NOMO-1 treated with DMSO at 0.1 percent for 48 hours (cell line): ENCODE results near the gene ADAM20.
"Not testable (repeated sequence)": the region's sequence is repeated elsewhere in the genome, so short reads cannot be mapped to it uniquely, and the experiment has no call there.

Source experiments
- DNase-seq: peaks from one replicate; lab custom pipeline; 2025; ENCODE audit not compliant: unreplicated experiment; lab: John Stamatoyannopoulos, UW

The ADAM20 gene

GRCh38 chr14:70534904-70535303 is at the start of gene ADAM20:
TSS of gene ADAM20 (minus strand) at chr14:70535004. CDS start at chr14:70524757, 10,247 bp downstream.
- DNase-seq, result no peak

DNA sequence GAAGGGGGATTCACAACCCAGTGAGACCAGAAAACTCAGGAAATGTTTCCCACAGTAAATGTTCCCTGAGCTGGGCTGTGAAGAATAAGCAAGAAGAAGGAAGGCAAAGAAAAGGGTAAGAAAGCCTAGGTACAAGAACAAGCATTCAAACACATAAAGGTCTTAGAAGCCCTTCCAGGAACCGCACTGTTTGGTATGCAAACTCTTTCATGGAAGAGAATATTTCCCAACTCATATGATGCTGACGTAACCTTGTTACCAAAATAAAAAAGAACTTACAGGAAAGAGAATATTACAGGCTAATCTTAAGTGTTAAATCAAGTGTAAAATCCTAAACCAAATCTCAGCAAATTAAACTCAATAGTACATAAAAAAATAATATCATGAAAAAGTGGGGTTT is 42.1 kb upstream of the ADAM20 start:
- DNase-seq, result no peak

DNA sequence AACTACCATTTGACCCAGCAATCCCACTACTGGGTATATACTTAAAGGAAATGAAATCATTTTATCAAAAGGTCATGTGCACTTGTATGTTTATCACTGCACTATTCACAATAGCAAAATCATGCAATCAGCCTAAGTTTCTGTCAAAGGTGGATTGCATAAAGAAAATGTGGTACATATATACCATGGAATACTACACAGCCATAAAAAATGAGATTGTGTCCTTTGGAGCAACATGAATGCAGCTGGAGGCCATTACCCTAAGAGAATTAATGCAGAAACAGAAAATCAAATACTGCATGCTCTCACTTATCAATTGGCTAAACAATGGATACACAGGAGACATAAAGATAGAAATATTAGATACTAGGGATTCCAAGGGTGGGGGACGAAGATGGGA is 38.2 kb upstream of the ADAM20 start:
- no peak for DNase-seq

DNA sequence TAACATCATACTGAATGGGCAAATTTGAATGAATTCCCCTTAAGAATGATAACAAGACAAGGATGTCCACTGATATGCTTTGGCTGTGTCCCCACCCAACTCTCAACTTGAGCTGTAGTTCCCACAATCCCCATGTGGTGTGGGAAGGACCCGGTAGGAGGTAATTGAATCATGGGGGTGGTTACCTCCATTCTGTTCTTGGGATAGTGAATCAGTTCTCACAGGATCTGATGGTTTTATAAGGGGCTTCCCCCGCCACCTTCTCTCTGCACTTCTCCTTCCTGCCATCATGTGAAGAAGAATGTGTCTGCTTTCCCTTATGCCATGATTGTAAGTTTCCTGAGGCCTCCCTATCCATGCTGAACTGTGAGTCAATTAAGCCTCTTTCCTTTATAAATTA is 36.3 kb upstream of the ADAM20 start:
- no peak for DNase-seq

GRCh38 chr14:70567791-70568190 is 33.0 kb upstream of the ADAM20 start:
- peak; percentile 30 for DNase-seq

DNA sequence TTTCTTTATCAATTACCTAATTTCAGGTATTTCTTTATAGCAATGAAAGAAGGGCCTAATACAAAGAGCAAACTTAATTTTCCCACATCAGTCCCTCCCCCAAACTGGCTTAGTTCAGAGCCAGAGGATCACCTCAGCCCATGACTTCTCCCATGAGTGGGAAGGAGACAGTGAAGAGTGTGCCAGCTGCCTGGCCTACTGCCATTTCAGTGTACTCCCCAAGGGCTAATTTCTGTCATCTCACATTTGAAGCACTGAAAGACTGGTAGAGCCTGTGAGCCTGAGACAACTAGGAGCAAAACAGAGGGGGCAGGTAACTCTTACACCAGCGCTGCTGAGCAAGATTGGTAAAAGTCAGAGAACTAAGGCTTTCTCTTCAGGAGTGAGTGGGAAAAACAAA is 29.1 kb upstream of the ADAM20 start:
- DNase-seq, result no peak

DNA sequence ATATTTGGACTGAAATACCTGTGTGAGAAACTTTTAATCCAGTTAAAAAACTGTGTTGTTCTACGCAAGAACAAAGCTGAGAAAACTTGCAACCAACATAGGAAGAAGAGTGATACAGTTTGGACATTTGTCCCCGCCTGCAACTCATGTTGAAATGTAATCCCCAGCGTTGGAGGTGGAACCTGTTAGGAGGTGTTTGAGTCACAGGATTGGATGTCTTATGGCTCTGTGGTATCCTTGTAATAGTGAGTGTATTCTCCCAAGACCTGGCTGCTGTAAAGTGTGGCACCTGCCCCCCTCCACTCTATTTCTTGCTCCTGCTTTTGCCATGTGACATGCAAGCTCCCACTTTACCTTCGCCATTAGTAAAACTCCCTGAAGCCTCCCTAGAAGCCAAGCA is 28.6 kb upstream of the ADAM20 start:
- no peak for DNase-seq

- no peak for DNase-seq
These were observed 23.6 kb upstream of the ADAM20 start for GRCh38 chr14:70558356-70558755.

DNA sequence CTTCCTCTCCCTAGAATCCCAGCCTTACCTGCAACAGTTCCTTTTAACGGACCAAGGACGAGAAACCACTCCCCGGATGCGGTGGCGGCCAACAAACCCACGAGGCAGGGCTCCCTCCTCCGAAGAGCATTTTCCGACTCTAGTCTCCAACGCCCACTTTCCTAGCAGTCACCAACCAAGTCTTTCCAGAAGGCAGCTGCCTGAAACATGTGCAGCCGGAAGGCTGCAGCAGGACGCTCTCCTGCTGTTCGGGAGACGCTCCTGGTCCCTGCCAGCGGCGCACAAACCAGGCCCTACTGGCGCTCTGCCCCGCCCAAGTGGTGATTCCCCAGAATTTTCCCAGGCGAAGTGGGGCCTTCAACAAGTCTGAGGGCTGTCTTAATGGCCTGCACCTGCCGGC is 21.1 kb upstream of the ADAM20 start:
- DNase-seq, result no peak

- DNase-seq, result no peak
These were observed 3.3 kb upstream of the ADAM20 start for GRCh38 chr14:70538087-70538486.

DNA sequence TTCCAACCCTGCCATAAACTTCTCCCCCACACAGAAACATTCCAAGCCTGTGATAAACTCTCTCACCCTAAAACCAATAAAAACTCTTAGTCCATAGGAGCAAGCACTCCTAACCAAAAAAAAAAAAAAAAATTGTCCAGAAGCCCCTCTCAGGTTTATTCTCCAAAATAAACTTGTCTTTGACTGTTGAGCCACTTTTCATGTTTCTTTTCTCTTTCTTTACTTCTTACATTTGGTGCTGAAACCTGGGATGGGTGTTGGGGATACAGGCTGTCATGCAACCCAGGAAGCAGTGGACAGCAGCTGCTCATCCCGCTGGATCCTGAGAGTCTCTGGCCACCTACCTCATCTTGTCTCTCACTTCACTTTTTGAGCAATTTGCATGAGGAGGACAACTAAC is 2.0 kb upstream of the ADAM20 start:
- DNase-seq, result no peak

- no peak for DNase-seq
These were observed 4.4 kb downstream of the ADAM20 start for GRCh38 chr14:70530417-70530816.

GRCh38 chr14:70527501-70528105 is 7.2 kb downstream of the ADAM20 start:
- peak; percentile 11 for DNase-seq

- DNase-seq, result no peak
These were observed 9.1 kb downstream of the ADAM20 start for GRCh38 chr14:70525691-70526090.

GRCh38 chr14:70515811-70516210 is 19.0 kb downstream of the ADAM20 start:
- no peak for DNase-seq

- DNase-seq, result peak; percentile 82
These were observed 20.4 kb downstream of the ADAM20 start for GRCh38 chr14:70514168-70515069.

- DNase-seq, result no peak
These were observed 36.6 kb downstream of the ADAM20 start for GRCh38 chr14:70498191-70498590.

GRCh38 chr14:70489579-70490200 is 45.1 kb downstream of the ADAM20 start:
- DNase-seq, result no peak

- DNase-seq, result not testable (repeated sequence)
These were observed 57.3 kb downstream of the ADAM20 start for GRCh38 chr14:70477356-70478105.

- DNase-seq, result not testable (repeated sequence)
These were observed 59.3 kb downstream of the ADAM20 start for GRCh38 chr14:70475459-70475858.

DNA sequence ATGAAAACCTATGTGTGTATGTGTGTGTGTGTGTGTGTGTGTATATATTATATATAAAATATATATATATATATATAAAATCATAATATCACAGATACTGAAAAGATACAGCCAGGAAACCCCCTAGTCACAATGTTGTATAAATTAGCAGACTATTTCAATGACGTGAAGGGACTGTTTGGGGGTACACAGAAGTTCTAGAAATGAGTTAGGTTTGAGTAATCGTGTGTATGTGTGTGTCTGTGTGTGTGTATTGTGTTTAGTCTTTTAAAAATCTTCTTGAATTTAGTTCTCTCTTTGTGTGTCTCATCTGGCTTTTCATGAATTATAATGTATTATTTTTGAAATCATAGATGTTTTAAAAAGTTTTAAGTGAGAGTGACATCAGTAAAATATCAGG is 61.0 kb downstream of the ADAM20 start:
- no peak for DNase-seq
